GM18520 (cell line): ENCODE measurements around the gene NOS2.
"Not testable (repeated sequence)": the region's sequence is repeated elsewhere in the genome, so short reads cannot be mapped to it uniquely, and the experiment has no call there.

ENCODE experiments used
- ATAC-seq: cut with Tn5 transposase; IDR thresholded peaks from one replicate; pipeline ENCODE4 v1.9.1; 2021; ENCODE audit not compliant: unreplicated experiment

Gene NOS2

DNA sequence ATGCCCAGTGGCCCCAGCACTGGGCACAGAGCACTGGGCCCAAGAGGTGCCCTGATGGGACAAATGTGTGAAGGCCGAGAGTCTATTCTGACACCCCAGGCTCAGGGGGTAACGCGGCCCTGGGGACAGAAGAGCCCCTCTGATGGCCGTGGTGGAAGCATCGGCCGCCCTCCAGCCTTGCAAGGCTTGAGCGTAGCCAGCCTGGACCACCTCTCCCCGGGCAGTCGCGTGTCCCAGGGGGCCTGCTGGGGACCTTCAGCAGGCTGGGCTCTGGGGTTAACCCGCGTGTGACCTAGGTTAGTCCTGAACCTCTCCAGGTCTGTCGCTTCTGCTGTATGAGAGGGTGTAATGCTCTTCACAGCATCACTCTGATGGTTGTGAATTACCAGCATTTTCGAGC is 40.8 kb downstream of the NOS2 start:
- no peak for ATAC-seq

GRCh38 chr17:27756467-27757371 is 43.6 kb downstream of the NOS2 start:
- no peak for ATAC-seq

GRCh38 chr17:27755706-27756466 is 44.4 kb downstream of the NOS2 start:
- no peak for ATAC-seq

GRCh38 chr17:27754549-27754948 is 45.8 kb downstream of the NOS2 start:
- no peak for ATAC-seq

DNA sequence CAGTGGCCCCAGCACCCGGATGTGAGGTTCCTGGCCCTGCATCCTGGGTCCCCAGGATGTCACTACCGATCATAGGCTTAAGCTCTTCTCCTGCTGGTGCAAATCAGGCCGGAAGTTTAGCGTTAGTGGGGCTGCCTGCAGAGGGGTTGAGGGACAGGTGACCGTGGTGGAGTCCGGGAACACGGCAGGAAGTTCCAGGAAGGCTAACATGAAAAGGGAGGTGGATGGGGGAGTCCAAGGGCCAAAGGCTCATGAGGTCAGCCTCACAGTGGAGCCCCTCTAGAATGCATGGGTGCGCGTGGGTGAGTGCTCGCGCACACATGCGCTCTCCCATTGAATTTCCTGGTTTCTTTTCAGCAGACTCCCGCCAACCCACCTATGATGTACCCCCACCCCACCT is 46.6 kb downstream of the NOS2 start:
- not testable (repeated sequence) for ATAC-seq

DNA sequence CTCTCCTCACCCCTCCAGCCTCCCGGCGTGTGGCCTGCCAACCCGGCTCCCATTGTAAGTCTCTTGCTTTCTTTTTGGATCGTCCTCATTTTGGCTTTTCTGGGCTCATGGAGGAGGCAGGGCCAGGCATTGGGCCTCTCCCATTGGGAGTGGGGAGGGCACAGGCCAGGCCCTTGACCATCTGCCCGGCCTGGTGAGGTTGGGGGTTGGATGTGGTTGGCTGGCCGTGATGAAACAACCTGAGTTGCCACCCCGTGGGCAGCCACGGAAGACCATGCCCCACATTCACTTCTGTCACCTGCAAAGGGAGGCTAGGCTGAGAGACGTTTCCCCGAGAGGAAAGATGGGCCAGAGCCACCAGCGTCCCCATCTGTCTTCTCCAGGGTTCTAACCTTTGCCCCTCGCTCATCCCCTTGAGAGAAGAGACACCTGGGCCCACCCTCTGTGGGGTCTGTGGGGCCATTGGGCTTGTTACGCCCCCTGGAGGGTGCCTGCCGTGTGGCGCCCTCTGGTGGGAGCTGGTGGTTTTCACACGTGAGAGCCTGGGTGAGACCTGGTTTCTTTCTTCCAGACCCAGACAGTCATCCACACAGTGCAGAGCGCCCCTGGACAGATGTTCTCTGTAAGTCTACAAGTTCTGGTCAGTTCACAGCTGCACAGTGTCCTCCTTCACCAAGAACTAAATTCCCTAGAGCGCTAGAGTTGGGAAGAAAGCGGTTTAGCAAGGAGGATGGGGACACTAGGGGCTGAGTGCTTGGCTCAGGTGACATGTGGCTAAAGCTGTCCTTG is 47.3 kb downstream of the NOS2 start:
- ATAC-seq: not testable (repeated sequence)

DNA sequence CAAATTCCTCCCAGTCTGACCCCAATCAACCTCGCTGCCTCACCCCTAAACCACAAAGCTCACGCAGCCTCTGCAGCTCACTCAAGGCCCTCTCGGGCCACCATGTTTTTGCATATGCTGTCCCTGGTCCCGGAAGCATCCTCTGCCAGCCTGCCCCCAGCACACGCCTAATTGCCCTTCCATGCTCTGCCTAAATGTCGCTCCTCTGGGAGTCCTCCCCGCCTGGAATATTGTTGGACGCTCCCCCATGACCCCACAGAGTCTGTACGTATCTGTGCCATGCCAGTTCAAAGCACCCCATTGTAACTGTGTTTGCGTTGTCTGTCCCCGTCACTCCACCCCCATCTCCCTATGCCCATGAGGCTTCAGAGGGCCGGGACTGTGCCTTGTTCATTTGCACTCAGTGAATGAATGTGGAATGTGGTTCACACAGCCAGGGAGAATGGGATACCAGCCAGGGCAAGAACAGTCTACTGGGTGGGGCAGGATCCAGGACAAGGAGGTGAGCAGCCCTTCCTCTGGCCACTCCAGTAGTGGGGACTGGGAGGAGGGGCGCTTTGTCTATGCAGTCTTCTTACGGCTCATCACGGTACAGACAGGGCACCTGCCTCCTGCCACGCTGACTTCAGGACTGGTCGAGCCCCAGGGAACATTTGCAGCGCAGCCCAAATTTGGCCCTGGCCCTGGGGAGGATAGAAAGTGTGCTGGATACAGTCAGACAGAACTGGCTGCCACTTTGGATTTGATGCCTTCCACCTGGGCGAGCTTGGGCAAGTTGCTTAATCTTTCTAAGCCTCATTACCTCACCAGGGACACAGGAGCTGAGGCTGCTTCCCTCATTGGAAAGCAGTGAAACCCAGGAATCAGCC is 48.5 kb downstream of the NOS2 start:
- no peak for ATAC-seq

GRCh38 chr17:27751166-27751565 is 49.2 kb downstream of the NOS2 start:
- ATAC-seq: no peak

- not testable (repeated sequence) for ATAC-seq
Observed at GRCh38 chr17:27749562-27750150, 50.7 kb downstream of the NOS2 start.

- ATAC-seq: no peak
Observed at GRCh38 chr17:27748360-27748825, 51.9 kb downstream of the NOS2 start.

- ATAC-seq: no peak
Observed at GRCh38 chr17:27747462-27748359, 52.6 kb downstream of the NOS2 start.

DNA sequence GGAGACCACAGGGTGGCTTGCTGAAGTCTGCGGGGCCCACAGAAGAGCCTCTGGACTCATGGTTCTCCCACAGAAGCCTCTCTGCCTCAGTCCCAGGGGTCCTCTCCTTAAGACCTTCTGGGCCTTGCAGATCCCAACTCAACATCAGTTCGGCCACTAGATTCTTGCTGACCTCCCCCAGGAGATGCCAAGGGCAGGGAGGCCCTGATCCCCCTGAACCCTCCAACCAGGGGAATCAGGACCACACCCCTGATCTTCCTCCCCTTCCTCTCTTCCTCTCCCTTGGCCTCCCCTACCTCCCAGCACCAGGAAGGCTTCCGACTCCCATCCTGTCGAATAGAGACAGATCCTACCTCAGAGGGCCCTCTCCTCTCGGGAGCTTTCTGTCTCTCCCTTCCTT is 53.4 kb downstream of the NOS2 start:
- ATAC-seq: no peak

DNA sequence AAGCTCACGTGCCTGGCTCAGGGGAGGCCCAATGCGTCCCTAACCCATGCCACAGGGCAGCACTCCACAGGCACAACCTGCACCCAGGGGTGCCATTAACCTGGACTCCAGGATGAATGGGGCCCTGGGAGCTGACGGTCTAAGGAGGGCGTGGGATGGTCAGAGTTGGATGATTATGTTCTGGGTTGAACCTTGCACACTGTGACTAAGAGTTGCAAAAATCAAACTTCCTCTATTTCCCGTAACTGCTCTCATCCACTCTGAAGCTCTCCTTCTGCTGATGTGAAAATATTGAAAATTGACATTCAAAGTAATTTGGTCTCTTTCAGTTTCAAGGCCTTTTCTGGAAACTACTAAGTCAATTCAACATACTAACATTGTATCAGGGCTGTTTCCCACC is 54.0 kb downstream of the NOS2 start:
- ATAC-seq: not testable (repeated sequence)

GRCh38 chr17:27745207-27745830 is 55.0 kb downstream of the NOS2 start:
- not testable (repeated sequence) for ATAC-seq

GRCh38 chr17:27743281-27743885 is 56.9 kb downstream of the NOS2 start:
- ATAC-seq: no peak

GRCh38 chr17:27741971-27742575 is 58.3 kb downstream of the NOS2 start:
- no peak for ATAC-seq

DNA sequence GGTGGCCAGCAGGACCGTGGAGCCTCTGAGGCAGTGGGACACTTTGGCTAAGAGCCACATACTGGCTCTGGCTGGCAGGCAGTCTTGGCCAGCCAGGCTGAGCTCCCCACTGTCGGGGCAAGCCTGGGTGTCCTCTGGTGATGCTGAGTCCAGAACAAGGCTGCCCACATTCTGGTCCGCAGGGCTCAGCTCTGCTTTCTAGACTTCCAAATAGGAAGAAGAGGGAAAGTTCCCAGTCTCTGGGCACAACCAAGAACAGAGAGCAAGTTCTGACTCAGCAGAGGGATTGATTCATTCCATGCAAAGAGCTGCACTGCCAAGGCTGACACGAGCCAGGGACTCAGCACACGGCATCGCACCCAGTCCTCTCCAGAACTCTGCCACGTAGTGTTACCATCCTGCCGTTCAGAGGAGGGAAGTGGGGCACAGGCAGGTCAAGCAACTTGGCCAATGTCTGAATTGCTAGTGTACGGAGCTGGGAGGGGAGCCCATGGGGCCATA is 58.9 kb downstream of the NOS2 start:
- no peak for ATAC-seq
